ENCODE data around the gene ZNF414. TPM values are rescaled to one million over a fixed set of nuclear protein-coding genes. Genes with fewer than 3 reads are reported as not detected.

ZNF414 gene
- total and polyA plus RNA-seq, 9 of the 15 experiments (the other 6 are each of a cell fraction or from before 2014, with no cell fraction given), result 0.03 to 27.2 (median 2.2) TPM; not detected in 2

DNA sequence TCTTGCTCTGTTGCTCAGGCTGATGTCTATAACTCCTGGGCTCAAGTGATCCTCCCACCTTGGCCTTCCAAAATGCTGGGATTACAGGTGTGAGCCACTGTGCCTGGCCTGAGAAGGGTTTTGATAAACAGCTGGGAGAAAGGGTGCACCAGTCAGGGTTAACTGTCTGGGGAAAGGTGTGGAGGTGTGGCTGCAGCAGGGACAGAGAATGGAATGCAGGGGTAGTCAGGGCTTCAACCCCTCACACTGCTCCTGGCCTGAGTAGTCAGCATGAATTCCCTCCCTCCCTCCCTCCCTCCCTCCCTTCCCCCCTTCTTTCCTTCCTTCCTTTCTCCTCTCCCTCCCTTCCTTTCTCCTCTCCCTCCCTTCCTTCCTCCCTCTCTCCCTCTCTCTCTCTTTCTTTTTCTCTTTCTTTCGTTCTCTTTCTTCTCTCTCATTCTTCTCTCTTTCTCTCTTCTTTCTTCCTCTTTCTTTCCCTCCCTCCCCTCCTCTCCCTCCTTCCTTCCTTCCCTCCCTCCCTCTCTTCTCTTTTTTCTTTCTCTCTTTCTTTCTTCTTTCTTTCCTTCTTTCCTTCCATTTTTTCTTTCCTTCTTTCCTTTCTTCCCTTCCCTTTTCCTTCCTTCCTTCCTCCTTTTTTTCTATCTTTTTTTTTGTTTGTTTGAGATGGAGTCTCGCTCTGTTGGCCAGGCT, 47.3 kb upstream of the ZNF414 start (continued):
- TF ChIP-seq, protein P1, sequence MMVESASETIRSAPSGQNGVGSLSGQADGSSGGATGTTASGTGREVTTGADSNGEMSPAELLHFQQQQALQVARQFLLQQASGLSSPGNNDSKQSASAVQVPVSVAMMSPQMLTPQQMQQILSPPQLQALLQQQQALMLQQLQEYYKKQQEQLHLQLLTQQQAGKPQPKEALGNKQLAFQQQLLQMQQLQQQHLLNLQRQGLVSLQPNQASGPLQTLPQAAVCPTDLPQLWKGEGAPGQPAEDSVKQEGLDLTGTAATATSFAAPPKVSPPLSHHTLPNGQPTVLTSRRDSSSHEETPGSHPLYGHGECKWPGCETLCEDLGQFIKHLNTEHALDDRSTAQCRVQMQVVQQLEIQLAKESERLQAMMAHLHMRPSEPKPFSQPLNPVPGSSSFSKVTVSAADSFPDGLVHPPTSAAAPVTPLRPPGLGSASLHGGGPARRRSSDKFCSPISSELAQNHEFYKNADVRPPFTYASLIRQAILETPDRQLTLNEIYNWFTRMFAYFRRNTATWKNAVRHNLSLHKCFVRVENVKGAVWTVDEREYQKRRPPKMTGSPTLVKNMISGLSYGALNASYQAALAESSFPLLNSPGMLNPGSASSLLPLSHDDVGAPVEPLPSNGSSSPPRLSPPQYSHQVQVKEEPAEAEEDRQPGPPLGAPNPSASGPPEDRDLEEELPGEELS (CRISPR knock-in tag; IDR thresholded peaks at IDR 0.05; ENCODE audit: borderline replicate concordance), result no peak
- TF ChIP-seq ELF4 (CRISPR knock-in tag; IDR thresholded peaks at IDR 0.05) (peak; percentile 39; the same call in 1 of the 2 replicates), ZNF384 (IDR thresholded peaks at IDR 0.05; ENCODE audit: low read depth, low read length) (no peak), ZNF212 (CRISPR knock-in tag; IDR thresholded peaks at IDR 0.05) (no peak), FOXA3 (CRISPR knock-in tag; conservative IDR thresholded peaks at IDR 0.05 in 1 of 2, IDR thresholded peaks at IDR 0.05 in 1 of 2) (no peak)
- TF ChIP-seq, protein P2, sequence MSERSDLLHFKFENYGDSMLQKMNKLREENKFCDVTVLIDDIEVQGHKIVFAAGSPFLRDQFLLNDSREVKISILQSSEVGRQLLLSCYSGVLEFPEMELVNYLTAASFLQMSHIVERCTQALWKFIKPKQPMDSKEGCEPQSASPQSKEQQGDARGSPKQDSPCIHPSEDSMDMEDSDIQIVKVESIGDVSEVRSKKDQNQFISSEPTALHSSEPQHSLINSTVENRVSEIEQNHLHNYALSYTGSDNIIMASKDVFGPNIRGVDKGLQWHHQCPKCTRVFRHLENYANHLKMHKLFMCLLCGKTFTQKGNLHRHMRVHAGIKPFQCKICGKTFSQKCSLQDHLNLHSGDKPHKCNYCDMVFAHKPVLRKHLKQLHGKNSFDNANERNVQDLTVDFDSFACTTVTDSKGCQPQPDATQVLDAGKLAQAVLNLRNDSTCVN (CRISPR knock-in tag; IDR thresholded peaks at IDR 0.05), result 0 out of 2 replicates have a peak, but pooled peaks have one; percentile 44
- TF ChIP-seq, protein P3, sequence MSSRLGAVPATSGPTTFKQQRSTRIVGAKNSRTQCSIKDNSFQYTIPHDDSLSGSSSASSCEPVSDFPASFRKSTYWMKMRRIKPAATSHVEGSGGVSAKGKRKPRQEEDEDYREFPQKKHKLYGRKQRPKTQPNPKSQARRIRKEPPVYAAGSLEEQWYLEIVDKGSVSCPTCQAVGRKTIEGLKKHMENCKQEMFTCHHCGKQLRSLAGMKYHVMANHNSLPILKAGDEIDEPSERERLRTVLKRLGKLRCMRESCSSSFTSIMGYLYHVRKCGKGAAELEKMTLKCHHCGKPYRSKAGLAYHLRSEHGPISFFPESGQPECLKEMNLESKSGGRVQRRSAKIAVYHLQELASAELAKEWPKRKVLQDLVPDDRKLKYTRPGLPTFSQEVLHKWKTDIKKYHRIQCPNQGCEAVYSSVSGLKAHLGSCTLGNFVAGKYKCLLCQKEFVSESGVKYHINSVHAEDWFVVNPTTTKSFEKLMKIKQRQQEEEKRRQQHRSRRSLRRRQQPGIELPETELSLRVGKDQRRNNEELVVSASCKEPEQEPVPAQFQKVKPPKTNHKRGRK (tag; IDR thresholded peaks at IDR 0.05), result peak; percentile 94

Data from K562 (cell line).